Measurements from ENCODE around the gene SLC29A2. TPM values are rescaled to one million over a fixed set of nuclear protein-coding genes. Genes with fewer than 3 reads are reported as not detected.

SLC29A2 gene
- total and polyA plus RNA-seq, 2 donors (not counting 1 experiment from before 2014, with no cell fraction given), result 0.17 to 1.7 TPM

DNA sequence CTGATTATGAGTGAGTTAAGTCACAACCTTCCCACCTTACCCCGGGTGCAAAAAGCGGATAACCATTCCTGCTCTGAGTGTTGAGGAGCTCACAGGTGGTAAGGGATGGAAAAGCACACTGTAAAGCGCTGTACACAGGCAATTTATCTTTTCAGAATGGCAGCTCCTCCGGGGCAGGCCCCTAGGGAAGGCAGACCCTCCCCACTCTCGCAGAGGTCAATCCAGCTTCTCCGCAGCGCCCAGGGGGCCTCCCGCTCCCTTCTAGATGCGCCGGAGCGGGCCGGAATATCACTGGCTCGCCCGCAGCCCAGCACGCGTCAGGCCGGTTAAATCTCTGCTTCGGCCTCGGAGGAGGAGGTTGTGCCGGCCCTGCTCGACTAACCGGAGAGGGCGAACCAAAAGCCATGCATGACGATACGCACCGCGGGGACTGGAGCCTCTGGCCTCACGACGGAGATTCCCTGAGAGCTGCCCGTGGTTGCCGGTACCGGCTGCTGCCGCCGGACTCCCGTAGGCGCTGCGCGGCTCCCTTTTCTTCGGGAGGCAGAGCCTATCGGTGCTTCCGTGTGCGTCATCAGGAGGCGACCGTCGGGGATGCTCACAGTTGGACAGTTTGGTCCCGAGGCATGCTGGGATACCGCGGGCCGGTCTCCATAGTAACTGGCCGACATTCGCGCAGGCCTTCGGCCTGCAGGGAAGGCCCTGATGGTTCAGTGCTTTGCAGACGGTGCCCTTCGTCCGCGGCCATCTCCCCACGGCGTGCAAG lies 26.8 kb downstream of the SLC29A2 start, which contains the start of gene BRMS1:
BRMS1 (minus strand) TSS at position 555 of the 766 bp plus-strand sequence. CDS start 2,870 bp downstream, outside the sequence.
- H3K27me3 ChIP-seq (ENCODE audit: control insufficient read depth, insufficient read depth, low read length), result no peaks in the 10 kb centered on the region
- peak within 1 kb of the TSS; percentile 86 for H3K27ac ChIP-seq (ENCODE audit: insufficient read depth, low read length)
- peaks cover 22% of the 10 kb centered on the region for H3K4me1 ChIP-seq (ENCODE audit: control insufficient read depth, extremely low read depth, insufficient read depth, low read length)
- no peaks in the 10 kb centered on the region for H4K20me1 ChIP-seq (ENCODE audit: control insufficient read depth, extremely low read depth, insufficient read depth, low read length)
- peaks cover 24% of the 10 kb centered on the region for H3K79me2 ChIP-seq (ENCODE audit: control insufficient read depth, insufficient read depth, low read length)
- peak within 1 kb of the TSS; percentile 78 for H3K9ac ChIP-seq (ENCODE audit: insufficient read depth, low read length)
- peak within 1 kb of the TSS; percentile 98 for H3K4me2 ChIP-seq (ENCODE audit: extremely low read depth, insufficient read depth, low read length)
- TF ChIP-seq, protein P1, sequence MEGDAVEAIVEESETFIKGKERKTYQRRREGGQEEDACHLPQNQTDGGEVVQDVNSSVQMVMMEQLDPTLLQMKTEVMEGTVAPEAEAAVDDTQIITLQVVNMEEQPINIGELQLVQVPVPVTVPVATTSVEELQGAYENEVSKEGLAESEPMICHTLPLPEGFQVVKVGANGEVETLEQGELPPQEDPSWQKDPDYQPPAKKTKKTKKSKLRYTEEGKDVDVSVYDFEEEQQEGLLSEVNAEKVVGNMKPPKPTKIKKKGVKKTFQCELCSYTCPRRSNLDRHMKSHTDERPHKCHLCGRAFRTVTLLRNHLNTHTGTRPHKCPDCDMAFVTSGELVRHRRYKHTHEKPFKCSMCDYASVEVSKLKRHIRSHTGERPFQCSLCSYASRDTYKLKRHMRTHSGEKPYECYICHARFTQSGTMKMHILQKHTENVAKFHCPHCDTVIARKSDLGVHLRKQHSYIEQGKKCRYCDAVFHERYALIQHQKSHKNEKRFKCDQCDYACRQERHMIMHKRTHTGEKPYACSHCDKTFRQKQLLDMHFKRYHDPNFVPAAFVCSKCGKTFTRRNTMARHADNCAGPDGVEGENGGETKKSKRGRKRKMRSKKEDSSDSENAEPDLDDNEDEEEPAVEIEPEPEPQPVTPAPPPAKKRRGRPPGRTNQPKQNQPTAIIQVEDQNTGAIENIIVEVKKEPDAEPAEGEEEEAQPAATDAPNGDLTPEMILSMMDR (conservative IDR thresholded peaks at IDR 0.05 in 1 of 2, IDR thresholded peaks at IDR 0.05 in 1 of 2; ENCODE audit: low read depth in 1 of 2, low read length in 2 of 2), result peak in 1 of 2 donors; percentile 29
- no peak for TF ChIP-seq EZH2 (IDR thresholded peaks at IDR 0.05; ENCODE audit: low read length, missing control alignments)
- peak; percentile 97 for DNase-seq (ENCODE audit: low read depth in 2 of 2)
- H3K4me3 ChIP-seq (replicated peaks in 1 of 4; ENCODE audit: control extremely low read depth in 1 of 4, insufficient read depth in 1 of 4, low read depth in 3 of 4, low read length in 4 of 4), result peak within 1 kb of the TSS; percentile 74 to 92 (median 84)
- H2AFZ ChIP-seq (ENCODE audit: low read length), result peak within 1 kb of the TSS; percentile 84
- no peaks in the 10 kb centered on the region for H3K9me3 ChIP-seq (ENCODE audit: control insufficient read depth, insufficient read depth, low read depth, low read length)
- peaks cover 20% of the 10 kb centered on the region for H3K36me3 ChIP-seq (ENCODE audit: control insufficient read depth, insufficient read depth, low read length)

DNA sequence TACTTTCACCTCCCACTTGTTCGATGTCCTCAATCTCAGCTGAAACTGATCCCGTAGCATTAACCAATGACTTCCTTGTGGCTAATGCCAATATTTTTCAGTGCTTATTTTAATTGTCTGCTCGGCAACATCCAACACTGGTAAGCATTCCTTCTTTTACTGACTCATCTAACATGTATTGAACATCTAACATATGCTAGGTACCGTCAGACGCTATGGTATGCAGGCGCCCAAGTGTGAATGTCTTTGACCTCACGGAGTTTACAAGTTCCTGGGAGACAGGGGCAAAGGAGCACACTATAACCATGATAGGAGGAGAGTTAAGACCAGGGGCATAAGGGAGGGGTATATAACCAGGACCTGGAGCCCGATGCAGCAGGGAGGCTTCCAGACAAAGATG lies 28.4 kb downstream of the SLC29A2 start:
- H3K4me3 ChIP-seq (replicated peaks in 1 of 4; ENCODE audit: control extremely low read depth in 1 of 4, insufficient read depth in 1 of 4, low read depth in 3 of 4, low read length in 4 of 4), result no peak overlapping the region
- H3K4me2 ChIP-seq (ENCODE audit: extremely low read depth, insufficient read depth, low read length), result peak overlapping the region; percentile 87
- H3K79me2 ChIP-seq (ENCODE audit: control insufficient read depth, insufficient read depth, low read length), result peaks cover 24% of the 10 kb centered on the region
- H3K4me1 ChIP-seq (ENCODE audit: control insufficient read depth, extremely low read depth, insufficient read depth, low read length), result peaks cover 30% of the 10 kb centered on the region
- no peaks in the 10 kb centered on the region for H4K20me1 ChIP-seq (ENCODE audit: control insufficient read depth, extremely low read depth, insufficient read depth, low read length)
- no peak overlapping the region for H3K9ac ChIP-seq (ENCODE audit: insufficient read depth, low read length)
- no peaks in the 10 kb centered on the region for H3K27me3 ChIP-seq (ENCODE audit: control insufficient read depth, insufficient read depth, low read length)
- H3K36me3 ChIP-seq (ENCODE audit: control insufficient read depth, insufficient read depth, low read length), result peaks cover 23% of the 10 kb centered on the region
- no peak for DNase-seq (ENCODE audit: low read depth in 2 of 2)
- H3K9me3 ChIP-seq (ENCODE audit: control insufficient read depth, insufficient read depth, low read depth, low read length), result no peaks in the 10 kb centered on the region
- peak overlapping the region; percentile 6 for H3K27ac ChIP-seq (ENCODE audit: insufficient read depth, low read length)
- no peak overlapping the region for H2AFZ ChIP-seq (ENCODE audit: low read length)
- TF ChIP-seq EZH2 (IDR thresholded peaks at IDR 0.05; ENCODE audit: low read length, missing control alignments), result no peak
- TF ChIP-seq, protein P1 (conservative IDR thresholded peaks at IDR 0.05 in 1 of 2, IDR thresholded peaks at IDR 0.05 in 1 of 2; ENCODE audit: low read depth in 1 of 2, low read length in 2 of 2), result no peak

DNA sequence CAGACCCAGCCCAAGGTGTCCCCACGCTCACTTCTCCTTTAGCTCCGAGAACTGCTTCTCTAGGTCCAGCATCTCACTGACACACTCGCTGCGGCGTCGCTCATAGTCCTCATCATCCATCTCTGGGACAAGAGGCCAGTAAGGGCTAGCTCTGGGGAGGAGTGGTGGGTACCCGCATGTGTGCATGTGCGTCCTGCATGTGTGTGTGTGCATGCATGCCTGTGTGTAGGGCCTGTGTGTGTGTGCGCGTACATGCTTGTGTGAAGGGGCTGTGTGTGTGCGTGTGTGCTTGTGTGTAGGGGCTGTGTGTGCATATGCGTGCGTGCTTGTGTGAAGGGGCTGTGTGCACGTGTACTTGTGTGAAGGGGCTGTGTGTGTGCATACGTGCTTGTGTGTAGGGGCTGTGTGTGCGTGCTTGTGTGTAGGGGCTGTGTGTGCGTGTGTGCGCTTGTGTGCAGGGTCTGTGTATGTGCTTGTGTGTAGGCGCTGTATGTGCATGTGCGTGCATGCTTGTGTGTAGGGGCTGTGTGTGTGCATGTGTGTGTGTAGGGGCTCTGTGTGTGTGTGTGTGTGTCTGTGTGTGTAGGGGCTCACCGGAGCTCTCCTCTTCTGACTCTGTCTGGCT lies 29.9 kb downstream of the SLC29A2 start:
- no peak for TF ChIP-seq EZH2 (IDR thresholded peaks at IDR 0.05; ENCODE audit: low read length, missing control alignments)
- TF ChIP-seq, protein P1 (conservative IDR thresholded peaks at IDR 0.05 in 1 of 2, IDR thresholded peaks at IDR 0.05 in 1 of 2; ENCODE audit: low read depth in 1 of 2, low read length in 2 of 2), result no peak
- Histone ChIP-seq H3K9ac (ENCODE audit: insufficient read depth, low read length) (no peak overlapping the region), H3K27me3 (ENCODE audit: control insufficient read depth, insufficient read depth, low read length) (no peaks in the 10 kb centered on the region), H3K9me3 (ENCODE audit: control insufficient read depth, insufficient read depth, low read depth, low read length) (no peaks in the 10 kb centered on the region), H3K79me2 (ENCODE audit: control insufficient read depth, insufficient read depth, low read length) (peaks cover 24% of the 10 kb centered on the region), H3K4me2 (ENCODE audit: extremely low read depth, insufficient read depth, low read length) (no peak overlapping the region), H3K4me1 (ENCODE audit: control insufficient read depth, extremely low read depth, insufficient read depth, low read length) (peaks cover 46% of the 10 kb centered on the region), H2AFZ (ENCODE audit: low read length) (no peak overlapping the region), H3K27ac (ENCODE audit: insufficient read depth, low read length) (no peak overlapping the region), H3K36me3 (ENCODE audit: control insufficient read depth, insufficient read depth, low read length) (peaks cover 27% of the 10 kb centered on the region), H4K20me1 (ENCODE audit: control insufficient read depth, extremely low read depth, insufficient read depth, low read length) (no peaks in the 10 kb centered on the region), H3K4me3 (replicated peaks in 1 of 4; ENCODE audit: control extremely low read depth in 1 of 4, insufficient read depth in 1 of 4, low read depth in 3 of 4, low read length in 4 of 4) (no peak overlapping the region)
- no peak for DNase-seq (ENCODE audit: low read depth in 2 of 2)

Measured in fibroblast of lung (primary cell).